COLO668 (cell line): ENCODE results near the gene SNX19.

Experiments
- DNase-seq: peaks from one replicate; lab custom pipeline; 2025; ENCODE audit not compliant: unreplicated experiment; lab: John Stamatoyannopoulos, UW

SNX19 gene

DNA sequence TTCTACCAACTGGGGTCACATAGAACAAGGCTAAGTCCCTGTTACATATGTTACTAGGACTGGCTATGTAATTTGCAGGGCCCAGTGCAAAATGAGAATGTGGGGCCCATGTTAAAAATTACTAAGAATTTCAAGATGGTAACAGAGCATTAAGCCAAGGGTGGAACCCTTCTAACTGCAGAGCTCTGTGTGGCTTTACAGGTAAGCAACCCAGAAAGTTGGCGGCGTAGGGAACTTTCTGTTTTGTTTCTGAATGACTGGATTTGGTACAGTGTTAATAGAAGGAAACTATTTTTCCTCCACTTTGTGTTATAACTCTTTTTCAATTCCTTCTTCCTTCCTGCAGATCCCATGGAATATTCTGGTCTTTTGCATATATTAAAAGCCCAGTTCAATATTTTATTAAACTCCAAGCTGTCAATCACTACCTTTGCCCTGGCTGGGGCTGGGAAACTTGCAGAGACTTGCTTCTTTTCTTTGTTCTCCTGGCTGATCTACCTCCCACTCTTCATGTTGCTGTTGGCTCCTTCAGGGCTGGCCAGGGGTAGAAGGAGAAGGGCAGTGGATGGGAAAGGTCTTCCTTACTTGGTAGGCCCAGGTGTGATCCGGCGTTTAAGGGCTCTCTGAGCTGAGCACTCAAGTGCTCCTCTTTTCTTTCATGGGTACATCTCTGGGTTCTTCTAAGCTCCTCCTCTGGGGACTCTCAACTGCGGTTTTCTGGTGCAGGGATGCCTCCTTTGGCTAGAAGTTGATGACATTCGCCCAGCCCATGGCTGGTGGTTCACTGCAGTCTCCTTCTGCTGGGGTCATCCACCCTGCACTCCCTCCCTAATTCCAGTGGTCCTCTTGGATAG, 67.7 kb downstream of the SNX19 start:
- DNase-seq = no peak

DNA sequence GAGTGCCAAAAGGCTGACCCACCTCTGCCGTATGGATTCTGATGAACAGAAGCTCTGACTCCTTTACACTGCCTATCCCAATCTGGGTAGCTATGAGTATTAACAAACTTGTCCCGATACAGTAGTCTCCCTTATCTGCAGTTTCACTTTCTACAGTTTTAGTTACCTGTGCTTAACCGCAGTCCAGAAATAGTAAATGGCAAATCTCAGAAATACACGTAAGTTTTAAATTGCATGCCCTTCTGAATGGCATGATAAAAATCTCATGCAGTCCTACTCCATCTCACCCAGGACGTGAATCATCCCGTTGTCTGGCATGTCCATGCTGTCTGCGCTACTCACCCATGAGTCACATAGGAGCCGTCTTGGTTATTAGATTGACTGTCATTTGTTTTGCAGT, 68.8 kb downstream of the SNX19 start:
- DNase-seq = no peak

DNA sequence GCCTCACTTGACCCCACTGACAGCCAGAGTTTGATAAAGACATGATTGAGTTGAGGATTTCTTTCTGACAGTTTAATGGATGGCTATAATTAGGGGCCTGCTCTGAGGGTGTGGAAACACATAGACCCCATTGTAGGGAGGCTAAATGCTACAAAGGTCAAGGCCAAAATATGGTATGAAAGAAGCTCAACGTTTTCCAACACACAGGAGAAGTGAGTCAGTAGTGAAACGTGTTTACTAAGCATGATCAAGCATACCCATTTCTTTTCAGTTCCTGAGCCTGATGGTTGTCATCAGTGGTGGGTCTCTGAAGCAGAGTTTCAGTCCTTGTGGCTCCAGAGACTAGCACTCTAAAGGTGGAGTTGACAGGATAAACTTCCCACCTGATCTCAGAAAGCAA, 69.7 kb downstream of the SNX19 start:
- no peak for DNase-seq

DNA sequence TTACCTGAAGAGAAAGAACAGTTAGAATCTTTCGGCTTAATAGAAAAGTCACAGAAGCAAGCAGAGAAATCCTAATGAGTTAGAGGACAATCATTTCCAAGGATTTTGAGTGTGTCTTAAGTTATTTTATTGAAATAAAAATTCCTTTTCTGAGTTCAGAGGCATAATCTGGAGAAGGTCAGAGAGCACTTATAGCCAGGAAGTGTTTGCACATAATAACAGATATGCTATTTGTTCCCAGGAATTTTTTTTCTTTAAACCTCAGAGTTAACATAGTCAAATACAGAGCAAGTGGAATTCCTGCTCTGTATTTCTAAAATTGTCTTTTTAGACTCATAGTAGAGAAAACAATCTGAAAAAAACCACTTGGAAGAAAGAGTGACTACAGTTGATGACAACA, 74.3 kb downstream of the SNX19 start:
- DNase-seq = no peak

DNA sequence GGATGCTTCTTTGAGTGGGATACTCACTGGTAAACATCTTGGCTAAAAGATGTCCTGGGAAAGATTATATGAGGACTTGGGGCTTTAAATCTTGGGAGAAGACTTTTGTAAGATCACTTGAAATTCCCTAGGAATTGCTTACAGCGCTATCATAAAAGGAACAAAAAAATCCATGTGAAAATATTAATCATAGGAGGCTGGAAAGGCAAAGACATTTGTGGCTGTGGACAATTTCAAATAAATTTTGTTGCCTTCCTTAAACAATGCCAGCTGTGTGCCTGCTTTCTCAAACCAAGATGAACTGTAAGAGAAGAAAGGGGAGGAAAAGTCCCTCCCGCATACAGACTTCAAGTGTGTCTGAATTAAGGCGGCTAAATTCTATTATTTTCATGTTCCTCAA, 75.6 kb downstream of the SNX19 start:
- DNase-seq = no peak

DNA sequence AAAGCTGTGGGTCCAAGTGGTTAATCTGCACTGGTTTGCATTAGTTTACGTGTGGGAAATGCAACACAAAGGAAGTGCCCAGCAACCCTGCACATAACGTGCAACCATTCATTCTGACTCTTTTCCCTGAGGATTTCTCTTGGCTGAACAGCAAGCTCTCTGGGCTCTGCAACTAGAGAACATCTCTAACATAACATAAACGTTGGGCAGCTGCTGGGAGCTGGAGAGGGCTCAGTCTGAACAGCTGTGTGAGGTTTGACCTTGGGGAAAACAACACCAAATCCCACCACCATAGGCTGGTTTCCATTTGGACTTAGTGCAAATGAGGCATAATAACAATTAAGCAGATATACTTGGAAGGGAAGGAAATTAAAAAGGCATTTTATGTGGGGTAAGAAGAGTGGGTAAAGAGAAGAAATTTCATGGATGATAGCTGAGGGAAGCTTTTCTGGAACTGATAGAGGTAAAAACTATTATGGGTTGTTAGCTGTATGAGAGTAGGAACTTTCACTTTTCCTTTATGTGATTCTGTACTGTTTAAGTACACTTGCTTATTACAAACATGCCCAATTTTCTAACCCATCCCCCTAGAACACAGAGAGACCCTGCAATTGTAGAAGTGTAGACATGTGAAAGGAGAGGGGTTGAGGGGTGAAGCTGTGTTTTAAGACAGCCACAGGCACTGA, 76.2 kb downstream of the SNX19 start:
- DNase-seq = no peak

DNA sequence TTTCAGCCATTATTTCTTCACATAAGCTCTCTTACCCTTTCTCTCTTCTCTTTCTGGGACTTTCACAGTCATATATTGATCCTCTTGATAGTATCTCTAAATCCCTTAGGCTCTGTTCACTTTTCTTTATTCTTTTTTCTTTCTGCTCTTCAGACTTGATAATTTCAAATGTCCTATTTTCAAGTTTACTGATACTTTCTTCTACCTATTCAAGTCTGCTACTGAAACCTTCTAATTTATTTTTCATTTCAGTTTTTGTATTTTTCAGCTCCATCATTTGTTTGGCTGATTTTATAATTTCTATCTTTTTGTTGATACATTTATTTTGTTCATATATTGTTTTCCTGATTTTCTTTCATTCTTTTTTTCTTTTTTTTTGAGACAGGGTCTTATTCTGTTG, 79.1 kb downstream of the SNX19 start:
- no peak for DNase-seq

DNA sequence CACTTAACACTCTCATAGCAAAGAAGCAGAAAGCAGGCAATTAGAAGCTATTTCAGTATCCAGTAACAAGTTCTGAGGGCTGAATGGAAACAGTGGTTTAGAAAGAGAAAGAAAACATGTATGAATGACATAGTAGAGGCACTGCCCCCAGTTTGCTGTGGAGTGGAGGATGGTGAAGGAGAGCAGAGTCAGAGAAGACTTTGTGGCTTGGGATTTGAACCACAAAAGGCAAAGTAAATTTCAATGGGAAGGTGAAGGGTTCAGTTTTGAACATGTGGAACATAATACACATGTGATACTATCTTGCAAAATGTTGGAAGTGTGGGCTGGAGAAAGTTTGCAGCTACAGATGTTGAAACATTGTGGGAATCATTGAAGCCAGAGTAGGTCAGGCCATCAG, 81.4 kb downstream of the SNX19 start:
- DNase-seq = no peak

DNA sequence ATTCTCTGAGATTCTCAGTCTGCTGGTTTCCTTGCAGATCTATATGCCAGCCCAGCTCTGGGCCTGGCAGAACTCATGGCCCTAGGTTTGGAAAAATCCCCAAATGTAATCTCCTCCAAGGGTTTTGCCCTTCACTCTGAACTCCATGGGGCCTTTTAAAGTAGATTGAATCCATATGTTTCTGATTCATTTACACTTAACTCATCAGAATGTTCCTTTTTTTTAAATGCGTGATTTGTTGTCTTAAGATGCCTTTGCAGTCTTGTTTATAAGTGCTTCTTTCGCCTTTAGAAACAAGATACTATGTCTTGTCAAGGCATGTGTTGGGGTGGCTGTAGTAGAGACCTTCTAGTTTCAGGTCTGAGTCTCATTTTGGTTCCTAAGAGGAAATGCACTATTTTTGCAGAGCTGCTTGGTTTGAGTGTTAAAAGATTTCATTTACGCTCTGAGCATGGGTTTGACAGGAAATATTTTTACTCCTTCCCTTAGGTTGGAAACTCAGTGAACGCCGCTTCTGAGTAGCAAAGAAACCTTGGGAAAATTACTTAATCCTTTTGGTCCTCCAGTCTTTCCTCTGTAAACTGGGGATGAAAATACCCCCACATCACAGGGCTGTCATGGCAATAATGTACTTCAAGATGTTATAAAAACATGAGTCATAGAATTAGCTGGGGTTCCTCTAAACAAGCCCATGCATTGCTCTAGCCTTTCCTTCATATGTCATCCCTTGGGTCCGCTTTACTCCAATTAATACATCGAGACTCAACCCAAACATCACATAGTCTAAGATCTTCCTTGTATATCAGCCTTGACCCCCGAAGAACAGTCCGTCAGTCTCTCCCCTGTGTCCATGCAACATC, 83.5 kb downstream of the SNX19 start:
- DNase-seq = no peak

DNA sequence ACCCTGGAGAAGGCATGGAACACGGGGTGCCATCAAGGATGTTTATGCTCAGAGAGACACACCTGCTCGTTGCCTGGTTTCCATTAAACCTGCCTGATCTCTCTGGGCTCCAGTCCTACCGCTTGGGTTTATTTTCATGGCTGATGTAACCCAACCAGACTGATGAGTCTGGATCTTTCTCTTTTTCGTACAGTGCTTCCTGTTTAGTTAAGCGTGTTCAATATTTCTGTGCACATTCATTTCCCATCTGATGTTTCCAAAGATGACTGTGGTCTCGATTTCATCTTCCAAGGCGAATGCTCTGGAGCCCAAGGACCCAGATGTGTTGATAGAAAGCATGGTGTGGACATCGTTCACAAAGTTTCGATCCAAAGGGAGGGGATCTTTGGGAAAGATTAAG, 84.3 kb downstream of the SNX19 start:
- no peak for DNase-seq

DNA sequence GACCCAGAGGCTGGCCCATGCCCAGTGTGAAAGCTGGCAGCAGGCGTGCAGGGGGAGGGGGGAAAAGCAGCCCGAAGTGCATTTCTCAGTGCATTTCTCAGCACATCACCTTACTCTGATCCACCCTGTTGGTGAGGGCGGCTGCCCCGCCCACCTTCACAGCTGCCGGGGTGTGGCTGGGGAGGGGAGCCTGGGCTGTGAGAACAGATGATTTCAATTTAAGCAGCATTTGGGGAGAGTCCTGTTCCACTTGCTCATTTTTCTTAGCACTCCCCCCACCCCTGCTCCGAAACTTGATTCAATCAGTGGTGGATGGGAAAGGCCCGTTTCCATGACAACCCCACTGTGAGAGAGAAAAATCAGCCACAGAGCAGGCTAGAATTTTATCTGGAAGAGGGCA, 84.8 kb downstream of the SNX19 start:
- DNase-seq = no peak

DNA sequence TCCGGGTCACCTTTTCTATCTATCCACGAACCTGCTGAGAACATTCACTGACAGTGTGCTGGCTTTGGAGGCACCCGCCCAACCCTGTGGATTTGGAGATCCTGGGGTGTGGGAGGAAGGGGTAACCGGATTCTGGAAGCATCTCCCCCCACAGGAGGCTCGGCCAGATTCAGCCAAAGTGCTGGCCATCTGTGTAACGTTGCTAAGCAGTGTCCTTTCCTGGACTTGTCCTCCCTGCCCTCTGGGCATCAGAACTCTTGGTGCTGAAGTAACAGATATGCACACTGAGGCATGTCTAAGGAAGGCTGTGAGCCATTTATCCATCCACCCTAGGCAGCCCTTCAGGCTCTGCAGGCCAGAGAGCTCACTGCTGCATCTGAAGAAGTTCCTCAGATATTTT, 85.7 kb downstream of the SNX19 start:
- DNase-seq = no peak

DNA sequence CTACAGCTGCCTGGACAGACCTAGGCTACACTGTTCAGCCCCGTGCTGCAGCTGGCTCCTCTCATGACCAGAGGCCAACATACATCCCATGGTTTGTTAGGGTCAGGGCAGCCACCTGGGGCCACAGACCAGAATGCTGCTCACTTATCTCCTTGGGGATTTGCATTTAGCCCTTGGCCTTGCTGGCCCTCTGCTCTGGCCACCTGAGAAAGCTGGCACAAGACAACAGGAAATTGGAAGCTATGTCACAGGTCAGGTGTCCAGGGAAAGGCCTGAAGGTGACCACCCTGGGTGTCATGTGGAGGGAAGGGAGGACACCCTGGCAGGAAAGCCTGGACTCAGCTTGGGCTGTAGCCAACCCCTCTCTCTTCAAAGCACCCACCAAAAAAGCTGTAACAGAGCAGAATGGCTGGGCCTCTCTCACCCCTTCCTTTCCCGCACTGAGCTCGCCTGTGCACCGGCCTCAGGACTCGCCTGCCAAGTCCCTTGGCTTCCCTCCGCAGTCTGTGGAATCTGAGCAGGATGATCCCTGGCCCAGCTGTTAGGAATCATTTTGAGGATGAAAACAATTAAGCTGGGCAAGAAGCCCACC, 86.3 kb downstream of the SNX19 start:
- DNase-seq = no peak

DNA sequence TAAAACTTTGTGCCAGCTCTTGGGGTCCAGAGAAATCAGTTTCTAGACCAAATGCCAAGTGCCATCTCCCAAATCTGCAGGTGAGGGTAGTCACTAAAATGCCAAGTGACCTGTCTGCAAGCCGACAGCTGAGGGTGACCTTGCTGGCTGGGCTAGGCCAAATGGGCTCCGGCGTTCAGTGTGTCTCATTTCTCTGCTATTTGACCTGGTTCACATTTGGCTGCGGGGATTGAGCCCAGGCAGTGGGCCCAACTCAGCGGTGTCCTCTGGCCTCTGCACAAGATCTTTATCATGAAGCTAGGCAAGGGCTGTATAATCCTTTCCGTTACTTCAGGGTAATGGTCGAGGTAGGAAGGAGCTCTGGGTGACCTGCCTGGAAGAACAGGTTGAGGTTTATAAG, 87.5 kb downstream of the SNX19 start:
- no peak for DNase-seq

DNA sequence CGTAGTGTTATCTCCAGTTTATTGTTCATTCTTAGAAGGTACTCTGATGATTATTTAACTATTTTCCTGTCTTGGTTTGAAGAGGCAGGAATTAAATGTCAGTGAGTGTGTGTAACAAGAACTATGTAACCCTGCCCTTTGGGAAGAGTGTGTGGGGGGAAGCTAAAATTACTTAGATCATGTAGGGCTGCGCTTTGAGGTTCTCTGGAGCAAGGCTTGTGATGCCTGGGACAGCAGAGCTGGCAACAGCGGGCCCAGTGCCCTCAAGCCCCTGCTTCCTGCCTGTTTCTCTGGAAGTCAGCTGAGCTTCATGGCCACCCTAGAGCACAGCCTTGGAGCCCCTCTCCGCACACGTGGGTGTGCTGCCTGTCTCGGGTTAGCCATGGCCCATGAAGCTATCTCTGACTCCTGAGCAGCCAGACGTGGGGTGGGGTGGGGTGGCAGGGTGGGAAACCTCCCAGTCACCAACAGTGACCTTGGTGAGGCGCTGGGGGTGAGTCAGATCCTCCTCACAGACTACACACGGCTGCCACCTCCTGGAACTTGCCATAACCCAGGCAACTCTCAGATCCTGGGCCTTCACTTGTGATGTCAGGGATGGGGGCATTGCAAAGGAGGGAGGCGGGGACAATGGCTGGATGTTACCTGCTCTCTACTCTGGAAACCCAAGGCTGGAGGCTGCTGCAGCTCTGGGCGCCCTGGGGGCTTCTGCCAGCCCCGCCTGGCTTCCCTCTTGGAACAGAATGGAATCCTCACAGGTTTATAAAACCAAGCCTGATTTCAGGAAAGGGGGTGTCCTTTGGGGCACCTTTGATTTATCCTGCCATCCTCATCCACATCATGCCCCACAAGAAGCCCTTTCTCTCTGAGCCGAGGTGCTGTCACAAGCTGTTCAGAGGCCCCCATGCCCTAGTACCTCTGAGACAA, 88.6 kb downstream of the SNX19 start:
- DNase-seq = peak; percentile 62

DNA sequence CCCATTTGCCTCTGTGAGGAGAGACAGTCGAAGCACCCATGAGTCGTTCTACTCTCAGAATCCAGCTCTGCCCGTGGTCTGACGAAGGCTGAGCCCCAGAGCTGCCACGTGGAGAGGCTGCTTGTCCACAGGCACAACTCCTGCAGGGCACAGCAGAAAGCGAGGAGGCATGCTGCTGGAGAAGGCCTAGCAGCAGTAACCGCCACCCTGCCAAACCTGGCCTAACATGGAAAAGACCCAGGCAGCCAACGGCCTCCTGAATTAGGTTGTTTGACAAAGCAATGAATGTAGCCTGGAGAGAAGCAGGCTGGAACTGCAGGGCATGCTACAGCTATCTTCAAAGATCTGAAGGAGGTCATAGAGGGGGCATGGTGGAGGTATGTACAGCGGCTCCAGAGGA, 89.7 kb downstream of the SNX19 start:
- no peak for DNase-seq

DNA sequence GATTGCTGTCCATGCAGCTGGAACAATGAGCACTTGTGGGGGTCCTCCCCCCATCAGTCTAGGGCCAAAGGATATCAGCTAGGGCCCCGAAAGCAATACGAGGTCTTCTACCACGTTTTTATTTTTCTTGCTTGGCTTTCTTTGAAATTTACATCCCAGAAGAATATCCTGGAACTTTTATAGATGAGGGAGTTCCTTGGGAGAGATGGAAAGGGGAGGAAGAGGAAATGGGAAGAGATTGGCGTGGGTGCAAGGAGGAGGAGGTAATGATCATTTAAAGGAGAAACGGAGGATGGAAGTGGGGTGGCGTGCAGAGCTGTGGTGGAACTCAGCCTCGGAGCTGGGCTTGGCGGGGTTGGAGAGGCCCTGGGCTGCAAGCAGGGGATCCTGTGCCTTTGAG, 90.3 kb downstream of the SNX19 start:
- no peak for DNase-seq

DNA sequence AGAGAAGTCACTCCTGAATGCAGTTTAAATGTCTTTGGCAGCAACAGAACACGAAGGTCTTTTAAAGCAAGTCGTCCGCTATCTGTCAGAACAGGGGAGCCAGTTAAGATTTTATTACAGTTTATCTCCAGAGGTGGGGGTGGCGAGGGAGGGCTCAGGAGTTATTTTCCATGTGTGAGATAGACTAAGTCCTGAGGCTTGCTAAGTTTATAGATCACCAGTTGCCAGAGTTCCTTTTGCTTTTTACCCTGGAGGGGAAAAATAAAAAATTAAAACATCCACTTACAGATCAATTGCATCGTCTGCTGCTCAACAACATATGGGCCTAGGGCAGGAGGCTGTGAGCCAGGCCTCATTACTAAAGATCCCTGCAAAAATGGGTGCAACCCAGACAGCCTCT, 90.7 kb downstream of the SNX19 start:
- DNase-seq = no peak
